Prostate gland (tissue), 2 donors: ENCODE results near the gene AMZ2. TPM values are rescaled to one million over a fixed set of nuclear protein-coding genes. Genes with fewer than 3 reads are reported as not detected.
"Not testable (repeated sequence)": the region's sequence is repeated elsewhere in the genome, so short reads cannot be mapped to it uniquely, and the experiment has no call there.

Source experiments
- DNase-seq: peaks from one replicate; pipeline ENCODE4 v3.0.0-alpha.2; 2019; ENCODE audit warnings: low spot score
- H3K27ac ChIP-seq, 2 donors: fragments of 200-600 bp; sonication (generic); 2 replicates each; pipeline ENCODE4 v1.5.1; 2017 to 2019
- H3K27me3 ChIP-seq: fragments of 200-600 bp; sonication (generic); replicated peaks from 2 replicates; pipeline ENCODE4 v1.5.1; 2019; ENCODE audit not compliant: insufficient read depth
- H3K36me3 ChIP-seq, 2 donors: fragments of 200-600 bp; sonication (generic); 1 replicate in 1 of 2; 2 replicates in 1 of 2; pipeline versions ENCODE4 v1.5.1 to v1.8.1; 2017 to 2019
- H3K4me1 ChIP-seq: fragments of 200-600 bp; sonication (generic); replicated peaks from 2 replicates; pipeline ENCODE4 v1.5.1; 2019
- H3K4me3 ChIP-seq, 2 donors: fragments of 200-600 bp; sonication (generic); 2 replicates each; pipeline ENCODE4 v1.5.1; 2017 to 2019
- H3K9me3 ChIP-seq: fragments of 200-600 bp; sonication (generic); 2 replicates; pipeline ENCODE4 v1.5.1; 2017
- POLR2A ChIP-seq: fragments of 450-650 bp; IDR thresholded peaks from one replicate; pipeline ENCODE4 v1.6.1; 2016; ENCODE audit warnings: antibody characterized with exemption, mild to moderate bottlenecking
- POLR2AphosphoS5 ChIP-seq: sonication (generic); formaldehyde crosslinking; IDR thresholded peaks from one replicate; pipeline ENCODE4 v1.6.1; 2017; ENCODE audit warnings: antibody characterized with exemption
- WGBS: methylation state at CpG from one replicate; pipeline ENCODE4 v1.1.5; 2018; 5-methylcytosine and 5-hydroxymethylcytosine counted together
- intact Hi-C: fragments of 100-400 bp; cut with DNase I; formaldehyde crosslinking; loops from one replicate; pipeline ENCODE4 v1.14.2; 2022
- total RNA-seq, 2 donors: library from RNA; depleted of rRNA; stranded (reverse); fragments of >200 nt; gene quantifications; one replicate each; pipeline ENCODE4 v1.1.0, GENCODE V29; 2016
- TF ChIP-seq, protein P1 (sequence below), 4 experiments: fragments of 200-600 bp in 2 of 4; fragments of 450-650 bp in 2 of 4; sonication (generic) in 2 of 4; IDR thresholded peaks; 1 replicate in 3 of 4; 2 replicates in 1 of 4; pipeline ENCODE4 v1.5.1; 2016 to 2019; ENCODE audit warnings: antibody characterized with exemption in 4 of 4, mild to moderate bottlenecking in 2 of 4, moderate library complexity in 2 of 4

Gene AMZ2
- total RNA-seq, 2 donors from 2014 or later: 51.0 to 57.4 TPM

DNA sequence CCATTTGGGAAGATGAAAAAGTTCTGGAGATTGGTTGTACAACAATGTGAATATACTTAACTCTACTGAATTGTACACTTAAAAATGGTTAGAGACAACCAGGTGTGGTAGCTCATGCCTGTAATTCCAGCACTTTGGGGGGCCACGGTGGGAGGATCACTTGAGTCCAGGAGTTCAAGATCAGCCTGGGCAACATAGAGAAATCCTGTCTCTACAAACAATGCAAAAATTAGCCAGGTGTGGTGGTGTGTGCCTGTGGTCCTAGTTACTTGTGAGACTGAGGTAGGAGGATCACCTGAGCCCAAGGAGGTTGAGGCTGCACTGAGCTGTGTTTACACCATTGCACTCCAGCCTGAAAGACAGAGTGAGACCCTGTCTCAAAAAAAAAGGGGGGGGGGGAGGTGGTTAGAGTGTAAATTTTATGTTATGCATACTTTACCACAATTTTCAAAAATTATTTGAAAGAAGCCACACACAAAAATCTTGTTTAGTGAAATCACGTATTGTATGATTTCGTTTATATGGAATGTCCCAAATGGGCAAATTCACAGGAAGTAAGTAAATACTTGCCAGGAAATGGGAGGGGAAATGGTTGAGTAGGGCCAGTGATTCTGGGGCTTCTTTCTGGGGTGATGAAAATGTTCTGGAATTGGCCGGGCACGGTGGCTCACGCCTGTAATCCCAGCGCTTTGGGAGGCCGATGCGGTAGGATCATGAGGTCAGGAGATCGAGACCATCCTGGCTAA, 37.1 kb upstream of the AMZ2 start:
- H3K4me3 ChIP-seq: no peak overlapping the region
- DNase-seq: no peak
- H3K9me3 ChIP-seq: no peaks in the 10 kb centered on the region
- WGBS: 95% methylated on average over 10 of the region's 10 CpGs
- H3K27me3 ChIP-seq: no peaks in the 10 kb centered on the region
- intact Hi-C loops: no loop called here
- no peaks in the 10 kb centered on the region for H3K36me3 ChIP-seq
- TF ChIP-seq POLR2A: no peak
- no peak for TF ChIP-seq POLR2AphosphoS5
- TF ChIP-seq, protein P1, sequence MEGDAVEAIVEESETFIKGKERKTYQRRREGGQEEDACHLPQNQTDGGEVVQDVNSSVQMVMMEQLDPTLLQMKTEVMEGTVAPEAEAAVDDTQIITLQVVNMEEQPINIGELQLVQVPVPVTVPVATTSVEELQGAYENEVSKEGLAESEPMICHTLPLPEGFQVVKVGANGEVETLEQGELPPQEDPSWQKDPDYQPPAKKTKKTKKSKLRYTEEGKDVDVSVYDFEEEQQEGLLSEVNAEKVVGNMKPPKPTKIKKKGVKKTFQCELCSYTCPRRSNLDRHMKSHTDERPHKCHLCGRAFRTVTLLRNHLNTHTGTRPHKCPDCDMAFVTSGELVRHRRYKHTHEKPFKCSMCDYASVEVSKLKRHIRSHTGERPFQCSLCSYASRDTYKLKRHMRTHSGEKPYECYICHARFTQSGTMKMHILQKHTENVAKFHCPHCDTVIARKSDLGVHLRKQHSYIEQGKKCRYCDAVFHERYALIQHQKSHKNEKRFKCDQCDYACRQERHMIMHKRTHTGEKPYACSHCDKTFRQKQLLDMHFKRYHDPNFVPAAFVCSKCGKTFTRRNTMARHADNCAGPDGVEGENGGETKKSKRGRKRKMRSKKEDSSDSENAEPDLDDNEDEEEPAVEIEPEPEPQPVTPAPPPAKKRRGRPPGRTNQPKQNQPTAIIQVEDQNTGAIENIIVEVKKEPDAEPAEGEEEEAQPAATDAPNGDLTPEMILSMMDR (IDR thresholded peaks at IDR 0.05): no peak
- H3K4me1 ChIP-seq: no peaks in the 10 kb centered on the region
- no peak overlapping the region for H3K27ac ChIP-seq

- H3K9me3 ChIP-seq, H3K4me3 ChIP-seq, intact Hi-C loops, H3K4me1 ChIP-seq, H3K36me3 ChIP-seq, DNase-seq, H3K27me3 ChIP-seq, H3K27ac ChIP-seq: not testable (repeated sequence)
- WGBS: 80% methylated on average over 11 of the region's 11 CpGs
These were observed 34.1 kb upstream of the AMZ2 start for GRCh38 chr17:68213428-68214411.

GRCh38 chr17:68215453-68215852, 32.4 kb upstream of the AMZ2 start:
- WGBS: 93% methylated on average over 5 of the region's 5 CpGs

DNA sequence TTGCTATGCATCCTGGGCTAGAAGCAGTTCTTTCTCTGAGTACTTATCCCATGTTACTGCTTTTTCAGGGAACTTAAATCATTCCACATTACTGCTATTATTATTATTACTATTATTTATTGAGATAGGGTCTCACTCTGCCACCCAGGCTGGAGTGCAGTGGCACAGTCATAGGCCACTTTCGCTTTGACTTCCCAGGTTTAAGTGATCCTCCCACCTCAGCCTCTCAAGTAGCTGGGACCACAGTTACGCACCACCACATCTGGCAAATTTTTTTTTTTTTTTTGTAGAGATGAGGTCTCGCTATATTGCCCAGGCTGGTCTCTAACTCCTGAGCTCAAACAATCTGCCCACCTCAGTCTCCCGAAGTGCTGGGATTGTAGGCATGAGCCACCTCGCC, 28.4 kb upstream of the AMZ2 start:
- H3K4me1 ChIP-seq, H3K36me3 ChIP-seq, H3K27ac ChIP-seq, H3K4me3 ChIP-seq, H3K9me3 ChIP-seq, H3K27me3 ChIP-seq, DNase-seq, intact Hi-C loops: not testable (repeated sequence)
- 99% methylated on average over 5 of the region's 5 CpGs for WGBS

More at GRCh38 chr17:68215453-68215852, 32.4 kb upstream of the AMZ2 start:
- H3K36me3 ChIP-seq, H3K4me1 ChIP-seq, H3K27me3 ChIP-seq, H3K27ac ChIP-seq, intact Hi-C loops, DNase-seq, H3K9me3 ChIP-seq, H3K4me3 ChIP-seq: not testable (repeated sequence)

DNA sequence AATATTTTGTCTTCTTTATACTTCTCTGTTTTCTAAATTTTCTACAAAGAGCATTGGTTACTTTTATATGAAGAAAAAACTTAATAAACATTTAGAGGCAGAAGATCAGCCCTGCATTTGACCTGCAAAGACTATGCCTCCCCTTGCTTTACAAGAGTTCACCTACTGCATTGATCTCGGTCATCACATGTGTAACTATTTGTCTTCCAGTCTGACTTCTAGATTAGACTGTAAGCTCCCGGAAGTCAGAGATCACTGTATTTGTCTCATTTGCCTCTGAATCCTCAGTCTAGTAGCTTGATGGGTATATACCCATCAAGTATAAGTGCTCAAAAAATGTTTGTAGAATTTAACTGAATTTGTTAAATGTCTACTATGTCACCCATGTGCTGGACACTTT, 27.7 kb upstream of the AMZ2 start:
- H3K4me3 ChIP-seq, H3K9me3 ChIP-seq, H3K4me1 ChIP-seq, H3K27me3 ChIP-seq, intact Hi-C loops, H3K27ac ChIP-seq, DNase-seq, H3K36me3 ChIP-seq: not testable (repeated sequence)
- WGBS: 88% methylated on average over 2 of the region's 2 CpGs

GRCh38 chr17:68220786-68221185, 27.1 kb upstream of the AMZ2 start:
- H3K9me3 ChIP-seq, H3K4me1 ChIP-seq, H3K27ac ChIP-seq, DNase-seq, H3K27me3 ChIP-seq, H3K36me3 ChIP-seq, intact Hi-C loops, H3K4me3 ChIP-seq: not testable (repeated sequence)
- WGBS: 96% methylated on average over 12 of the region's 12 CpGs

- Histone ChIP-seq H3K4me1 (no peaks in the 10 kb centered on the region), H3K36me3 (no peaks in the 10 kb centered on the region), H3K27me3 (no peaks in the 10 kb centered on the region), H3K27ac (no peak overlapping the region), H3K9me3 (no peaks in the 10 kb centered on the region), H3K4me3 (no peak overlapping the region)
- intact Hi-C loops: no loop called here
- no peak for TF ChIP-seq POLR2AphosphoS5
- no peak for TF ChIP-seq POLR2A
- TF ChIP-seq, protein P1 (IDR thresholded peaks at IDR 0.05): no peak
- 87% methylated on average over 4 of the region's 4 CpGs for WGBS
- no peak for DNase-seq
These were observed 26.1 kb upstream of the AMZ2 start for GRCh38 chr17:68221786-68222185.
